ENCODE results near the gene MFSD11. TPM values are rescaled to one million over a fixed set of nuclear protein-coding genes. Genes with fewer than 3 reads are reported as not detected.
"Not testable (repeated sequence)": the region's sequence is repeated elsewhere in the genome, so short reads cannot be mapped to it uniquely, and the experiment has no call there.

Gene MFSD11
- total RNA-seq, 1 donor from 2014 or later = 39.7 TPM

GRCh38 chr17:76810956-76811355 is 73.0 kb downstream of the MFSD11 start:
- H3K9me3 Mint-ChIP-seq = peaks cover 5% of the 10 kb centered on the region
- no peak for DNase-seq (ENCODE audit: low spot score in 2 of 2, unreplicated experiment in 2 of 2)
- H3K27me3 Mint-ChIP-seq (ENCODE audit: low read depth) = no peaks in the 10 kb centered on the region
- no peak for TF ChIP-seq CTCF (IDR thresholded peaks at IDR 0.05; ENCODE audit: unreplicated experiment)
- no peaks in the 10 kb centered on the region for H3K36me3 Mint-ChIP-seq
- no peak overlapping the region for H3K4me3 Mint-ChIP-seq
- H3K4me1 Mint-ChIP-seq = peaks cover 7% of the 10 kb centered on the region
- H3K27ac Mint-ChIP-seq = peak overlapping the region; percentile 20

DNA sequence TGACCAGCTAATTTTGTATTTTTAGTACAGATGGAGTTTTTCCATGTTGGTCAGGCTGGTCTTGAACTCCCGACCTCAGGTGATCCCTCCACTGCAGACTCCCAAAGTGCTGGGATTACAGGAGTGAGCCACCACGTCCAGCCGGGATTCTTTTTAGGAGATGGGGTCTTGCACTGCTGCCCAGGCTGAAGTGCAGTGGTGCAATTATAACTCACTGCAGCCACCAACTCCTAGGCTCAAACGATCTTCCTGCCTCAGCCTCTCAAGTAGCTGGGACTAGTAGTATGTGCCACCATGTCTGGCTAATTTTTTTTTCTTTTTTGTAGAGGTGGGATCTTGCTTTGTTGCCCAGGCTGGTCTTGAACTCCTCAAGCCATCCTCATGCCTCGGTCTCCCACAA is 73.9 kb downstream of the MFSD11 start:
- Mint-ChIP-seq H3K36me3 (no peaks in the 10 kb centered on the region), H3K4me3 (no peak overlapping the region), H3K27me3 (ENCODE audit: low read depth) (no peaks in the 10 kb centered on the region), H3K27ac (no peak overlapping the region), H3K9me3 (peaks cover 2% of the 10 kb centered on the region), H3K4me1 (peaks cover 8% of the 10 kb centered on the region)
- no peak for DNase-seq (ENCODE audit: low spot score in 2 of 2, unreplicated experiment in 2 of 2)
- TF ChIP-seq CTCF (IDR thresholded peaks at IDR 0.05; ENCODE audit: unreplicated experiment) = no peak

GRCh38 chr17:76812263-76812662 is 74.3 kb downstream of the MFSD11 start:
- no peaks in the 10 kb centered on the region for H3K9me3 Mint-ChIP-seq
- DNase-seq (ENCODE audit: low spot score in 2 of 2, unreplicated experiment in 2 of 2) = no peak
- no peak overlapping the region for H3K27ac Mint-ChIP-seq
- no peak overlapping the region for H3K4me3 Mint-ChIP-seq
- H3K4me1 Mint-ChIP-seq = peaks cover 8% of the 10 kb centered on the region
- no peaks in the 10 kb centered on the region for H3K27me3 Mint-ChIP-seq (ENCODE audit: low read depth)
- no peaks in the 10 kb centered on the region for H3K36me3 Mint-ChIP-seq
- TF ChIP-seq CTCF (IDR thresholded peaks at IDR 0.05; ENCODE audit: unreplicated experiment) = no peak

- Mint-ChIP-seq H3K27me3 (ENCODE audit: low read depth) (no peaks in the 10 kb centered on the region), H3K4me1 (peaks cover 8% of the 10 kb centered on the region), H3K4me3 (no peak overlapping the region), H3K36me3 (no peaks in the 10 kb centered on the region), H3K9me3 (no peaks in the 10 kb centered on the region), H3K27ac (no peak overlapping the region)
- TF ChIP-seq CTCF (IDR thresholded peaks at IDR 0.05; ENCODE audit: unreplicated experiment) = no peak
- DNase-seq (ENCODE audit: low spot score in 2 of 2, unreplicated experiment in 2 of 2) = no peak
Measured at GRCh38 chr17:76812968-76813367, 75.0 kb downstream of the MFSD11 start.

DNA sequence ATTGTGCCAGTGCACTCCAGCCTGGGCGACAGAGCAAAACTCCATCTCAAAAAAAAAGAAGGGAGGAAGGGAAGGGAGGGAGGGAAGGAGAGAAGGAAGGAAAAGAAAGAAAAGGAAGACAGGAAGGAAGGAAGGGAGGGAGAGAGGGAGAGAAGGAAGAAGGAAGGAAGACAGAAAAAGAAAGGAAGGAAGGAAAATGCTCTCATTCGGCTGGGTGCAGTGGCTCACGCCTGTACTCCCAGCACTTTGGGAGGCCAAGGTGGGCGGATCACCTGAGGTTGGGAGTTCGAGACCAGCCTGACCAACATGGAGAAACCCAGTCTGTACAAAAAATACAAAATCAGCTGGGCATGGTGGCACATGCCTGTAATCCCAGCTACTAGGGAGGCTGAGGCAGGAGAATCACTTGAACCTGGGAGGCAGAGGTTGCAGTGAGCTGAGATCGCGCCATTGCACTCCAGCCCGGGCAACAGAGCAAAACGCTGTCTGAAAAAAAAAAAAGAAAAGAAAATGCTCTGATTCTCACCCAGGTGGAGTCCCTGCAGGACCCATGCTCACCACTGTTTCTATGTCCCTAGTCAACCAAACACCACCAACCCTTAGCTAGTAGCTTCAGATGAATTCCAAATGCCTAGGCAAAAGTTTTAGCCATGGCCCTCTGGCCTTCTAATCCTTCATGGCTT is 78.1 kb downstream of the MFSD11 start:
- H3K4me3 Mint-ChIP-seq; H3K27me3 Mint-ChIP-seq (ENCODE audit: low read depth); DNase-seq (ENCODE audit: low spot score in 2 of 2, unreplicated experiment in 2 of 2); H3K36me3 Mint-ChIP-seq; H3K27ac Mint-ChIP-seq; H3K9me3 Mint-ChIP-seq; H3K4me1 Mint-ChIP-seq: not testable (repeated sequence)

DNA sequence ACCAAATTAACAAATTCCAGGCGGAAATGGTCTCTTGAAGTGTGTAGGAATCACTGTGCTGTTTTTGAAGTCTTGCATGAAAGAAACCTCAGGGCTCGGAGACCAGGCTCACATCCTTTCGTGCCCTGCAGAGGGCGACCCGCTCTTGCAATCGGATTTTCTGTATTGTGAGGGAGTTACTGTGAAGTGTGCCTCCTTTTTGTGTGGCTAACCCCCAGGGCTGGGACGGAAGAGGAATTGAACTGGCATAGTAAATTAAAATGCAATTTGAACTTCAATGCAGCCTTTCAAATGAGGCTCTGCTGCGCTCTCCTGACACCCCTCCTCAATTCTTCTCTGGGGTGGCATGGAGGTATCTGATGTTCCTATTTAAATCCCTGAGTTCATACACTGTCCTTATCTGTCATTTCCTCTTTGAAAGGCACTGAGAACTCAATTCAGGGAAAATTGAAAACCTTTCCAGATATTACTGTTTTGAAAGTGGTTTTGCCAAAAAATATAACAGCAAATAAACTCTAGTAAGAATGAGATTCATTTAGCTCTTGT is 78.7 kb downstream of the MFSD11 start:
- Mint-ChIP-seq H3K27ac (no peak overlapping the region), H3K36me3 (no peaks in the 10 kb centered on the region), H3K4me1 (peaks cover 2% of the 10 kb centered on the region)

More for the DNA sequence above, 78.7 kb downstream of the MFSD11 start:
- no peaks in the 10 kb centered on the region for H3K9me3 Mint-ChIP-seq
- TF ChIP-seq CTCF (IDR thresholded peaks at IDR 0.05; ENCODE audit: unreplicated experiment) = peak; percentile 15
- no peak for DNase-seq (ENCODE audit: low spot score in 2 of 2, unreplicated experiment in 2 of 2)
- no peak overlapping the region for H3K4me3 Mint-ChIP-seq
- peaks cover 9% of the 10 kb centered on the region for H3K27me3 Mint-ChIP-seq (ENCODE audit: low read depth)

All from mesothelial cell of epicardium (in vitro differentiated cells).